Ovary (tissue), 3 donors: ENCODE measurements around the gene DAAM1.

Experiments used
- CTCF ChIP-seq, 3 donors: fragments of 450-650 bp in 2 of 3; fragments of 200-600 bp in 1 of 3; IDR thresholded peaks; one replicate each; pipeline versions ENCODE4 v1.5.1 to v1.8.0; 2016 to 2022; ENCODE audit warnings: antibody characterized with exemption in 3 of 3, mild to moderate bottlenecking in 1 of 3
- EP300 ChIP-seq: sonication (generic); formaldehyde crosslinking; IDR thresholded peaks from one replicate; pipeline ENCODE4 v1.6.1; 2017; ENCODE audit warnings: antibody characterized with exemption
- POLR2A ChIP-seq: fragments of 450-650 bp; IDR thresholded peaks from one replicate; pipeline ENCODE4 v1.6.1; 2017; ENCODE audit warnings: antibody characterized with exemption, mild to moderate bottlenecking, moderate library complexity
- donor health status: DM: no; HTN: no; CAD: no.

- TF ChIP-seq CTCF (IDR thresholded peaks at IDR 0.05), result no peak
- no peak for TF ChIP-seq POLR2A
- no peak for TF ChIP-seq EP300
These were observed 153.5 kb downstream of the DAAM1 start for GRCh38 chr14:59341858-59342477.
